Liver (tissue), 3 donors: ENCODE measurements around the gene DAD1.

Experiments
- CTCF ChIP-seq: fragments of 150-350 bp; IDR thresholded peaks from 2 replicates; pipeline ENCODE4 v1.5.1; 2017; ENCODE audit warnings: improper control_type of control experiment, low read depth, low read length; ENCODE audit not compliant: missing input control
- GABPA ChIP-seq, 2 donors: IDR thresholded peaks in 1 of 2; conservative IDR thresholded peaks in 1 of 2; 2 replicates each; pipeline ENCODE4 v1.6.1; 2016; ENCODE audit warnings: antibody characterized with exemption in 2 of 2, mild to moderate bottlenecking in 1 of 2, moderate library complexity in 1 of 2
- NR2F2 ChIP-seq: IDR thresholded peaks from 2 replicates; pipeline ENCODE4 v1.6.1; 2016; ENCODE audit warnings: antibody characterized with exemption
- SP1 ChIP-seq: IDR thresholded peaks from 2 replicates; pipeline ENCODE4 v1.6.1; 2018; ENCODE audit warnings: antibody characterized with exemption, mild to moderate bottlenecking
- donor health status: healthy.
- donor health status: healthy.

GRCh38 chr14:22552001-22552826 is 36.8 kb downstream of the DAD1 start:
- no peak for TF ChIP-seq CTCF
- TF ChIP-seq NR2F2: no peak
- TF ChIP-seq GABPA (IDR thresholded peaks at IDR 0.05 in 1 of 2, conservative IDR thresholded peaks at IDR 0.05 in 1 of 2): no peak
- no peak for TF ChIP-seq SP1
